Activated effector memory CD4-positive, alpha-beta T cell treated with anti-CD3 and anti-CD28 coated beads, Interleukin-2, amount 50 U/mL, for 16 hours (primary cell): ENCODE data around the gene CNNM3.

ENCODE experiments used
- DNase-seq: peaks from one replicate; pipeline ENCODE4 v3.0.0-alpha.2; 2020

Gene CNNM3

GRCh38 chr2:96880891-96881273 is 64.8 kb downstream of the CNNM3 start:
- no peak for DNase-seq

- DNase-seq, result no peak
Observed at GRCh38 chr2:96881349-96882195, 65.5 kb downstream of the CNNM3 start.

GRCh38 chr2:96882230-96882629 is 66.2 kb downstream of the CNNM3 start:
- DNase-seq, result no peak

GRCh38 chr2:96882906-96883305 is 66.8 kb downstream of the CNNM3 start:
- DNase-seq, result no peak

- no peak for DNase-seq
Observed at GRCh38 chr2:96883306-96883705, 67.2 kb downstream of the CNNM3 start.
